H1 (cell line): ENCODE data around the gene NKD2.

Source experiments
- CBX5 ChIP-seq: fragments of 300-800, 300-1000 bp; sonication (generic); IDR thresholded peaks from 2 replicates; pipeline ENCODE4 v1.7.1; 2016; ENCODE audit warnings: antibody characterized with exemption, low read length, low read depth
- EZH2 ChIP-seq: fragments of 200-600 bp; sonication (generic); IDR thresholded peaks from 2 replicates; pipeline ENCODE4 v1.7.1; 2012; ENCODE audit warnings: low read depth, mild to moderate bottlenecking, moderate library complexity, low read length, inconsistent platforms; ENCODE audit not compliant: severe bottlenecking
- HDAC6 ChIP-seq: IDR thresholded peaks from one replicate; pipeline ENCODE4 v1.7.1; 2012; ENCODE audit warnings: low read depth, mild to moderate bottlenecking, inconsistent platforms, low read length, moderate library complexity
- JUN ChIP-seq: IDR thresholded peaks from 2 replicates; pipeline ENCODE4 v1.6.1; 2011; ENCODE audit warnings: low read depth, mild to moderate bottlenecking, improper control_type of control experiment, low read length
- JUND ChIP-seq: IDR thresholded peaks from 2 replicates; pipeline ENCODE4 v1.6.1; 2011; ENCODE audit warnings: mild to moderate bottlenecking, improper control_type of control experiment, low read length
- POLR2A ChIP-seq, 2 experiments: IDR thresholded peaks; 1 replicate in 1 of 2; 2 replicates in 1 of 2; pipeline ENCODE4 v1.6.1; 2011; ENCODE audit warnings: low read depth in 2 of 2, low read length in 2 of 2, mild to moderate bottlenecking in 2 of 2; ENCODE audit errors: control extremely low read depth in 1 of 2
- RAD21 ChIP-seq, 2 experiments: IDR thresholded peaks in 1 of 2; conservative IDR thresholded peaks in 1 of 2; 2 replicates each; pipeline ENCODE4 v1.6.1; 2011; ENCODE audit warnings: low read depth in 2 of 2, low read length in 2 of 2, improper control_type of control experiment in 1 of 2, inconsistent platforms in 1 of 2, mild to moderate bottlenecking in 1 of 2, moderate library complexity in 1 of 2
- SP2 ChIP-seq: IDR thresholded peaks from 2 replicates; pipeline ENCODE4 v1.6.1; 2012; ENCODE audit warnings: mild to moderate bottlenecking, low read length, inconsistent platforms
- TEAD4 ChIP-seq: IDR thresholded peaks from 2 replicates; pipeline ENCODE4 v1.6.1; 2012; ENCODE audit warnings: low read depth, low read length, inconsistent platforms, mixed read lengths

DNA sequence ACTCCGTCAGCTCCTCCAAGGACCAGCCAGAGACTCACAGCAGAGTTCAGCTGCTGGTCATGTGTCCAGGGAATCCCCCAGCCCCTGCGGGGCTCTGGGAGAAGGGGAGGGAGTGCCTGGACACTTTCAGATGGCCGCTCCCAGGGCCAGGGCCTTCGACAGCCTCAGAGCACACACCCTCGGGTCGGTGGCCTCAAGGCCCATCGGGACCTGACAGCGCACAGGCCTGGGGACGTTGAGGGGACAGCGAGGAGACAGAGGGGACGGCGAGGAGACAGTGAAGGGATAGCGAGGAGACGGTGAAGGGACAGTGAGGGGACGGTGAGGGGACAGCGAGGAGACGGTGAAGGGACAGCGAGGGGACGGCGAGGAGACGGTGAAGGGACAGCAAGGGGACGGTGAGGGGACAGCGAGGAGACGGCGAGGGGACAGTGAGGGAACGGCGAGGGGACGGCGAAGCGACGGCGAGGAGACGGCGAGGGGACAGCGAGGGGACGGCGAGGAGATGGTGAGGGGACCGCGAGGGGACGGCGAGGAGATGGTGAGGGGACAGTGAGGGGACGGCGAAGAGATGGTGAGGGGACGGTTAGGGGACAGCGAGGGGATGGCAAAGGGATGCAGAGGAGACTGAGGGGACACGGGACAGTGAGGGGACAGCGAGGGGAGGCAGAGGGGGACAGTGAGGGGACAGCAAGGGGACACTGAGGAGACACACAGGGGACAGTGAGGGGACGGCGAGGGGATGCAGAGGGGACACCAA is 56.0 kb downstream of the NKD2 start:
- TF ChIP-seq RAD21 (IDR thresholded peaks at IDR 0.05 in 1 of 2, conservative IDR thresholded peaks at IDR 0.05 in 1 of 2; ENCODE audit: low read depth in 2 of 2, low read length in 2 of 2) = no peak
- no peak for TF ChIP-seq TEAD4
- no peak for TF ChIP-seq CBX5
- TF ChIP-seq POLR2A (IDR thresholded peaks at IDR 0.05; ENCODE audit: control extremely low read depth in 1 of 2, low read depth in 2 of 2, low read length in 2 of 2) = no peak
- TF ChIP-seq JUND = no peak
- TF ChIP-seq HDAC6 = no peak
- TF ChIP-seq SP2 = no peak
- no peak for TF ChIP-seq EZH2
- TF ChIP-seq JUN = no peak
